Loucy (cell line): ENCODE measurements around the gene PTPN3.

Experiments
- EZH2phosphoT487 ChIP-seq: fragments of 200-600 bp; IDR thresholded peaks from 2 replicates; pipeline ENCODE4 v1.6.1; 2018; ENCODE audit warnings: antibody characterized with exemption, mild to moderate bottlenecking, moderate library complexity, borderline replicate concordance
- TF ChIP-seq, protein P1 (sequence below): fragments of 200-600 bp; sonication (generic); conservative IDR thresholded peaks from 2 replicates; pipeline ENCODE4 v1.5.1; 2014; ENCODE audit warnings: mild to moderate bottlenecking, antibody characterized with exemption, low read length

DNA sequence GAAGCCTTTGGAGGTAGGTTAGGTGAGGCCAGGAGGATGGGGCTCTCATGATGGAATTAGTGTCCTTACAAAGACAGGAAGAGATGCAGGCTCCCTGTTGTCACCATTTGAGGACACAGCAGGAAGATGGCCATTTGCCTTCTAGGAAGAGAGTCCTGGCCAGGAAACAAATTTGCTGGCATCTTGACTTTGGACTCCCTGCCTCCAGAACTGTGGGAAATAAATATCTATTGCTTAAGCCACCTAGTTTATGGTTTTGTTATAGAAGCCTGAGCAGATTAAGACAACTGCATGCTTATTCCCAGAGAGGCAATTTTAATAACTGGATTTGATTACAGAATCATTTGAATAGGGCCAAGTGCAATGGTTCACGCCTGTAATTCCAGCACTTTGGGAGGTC is 126.7 kb downstream of the PTPN3 start:
- TF ChIP-seq, protein P1, sequence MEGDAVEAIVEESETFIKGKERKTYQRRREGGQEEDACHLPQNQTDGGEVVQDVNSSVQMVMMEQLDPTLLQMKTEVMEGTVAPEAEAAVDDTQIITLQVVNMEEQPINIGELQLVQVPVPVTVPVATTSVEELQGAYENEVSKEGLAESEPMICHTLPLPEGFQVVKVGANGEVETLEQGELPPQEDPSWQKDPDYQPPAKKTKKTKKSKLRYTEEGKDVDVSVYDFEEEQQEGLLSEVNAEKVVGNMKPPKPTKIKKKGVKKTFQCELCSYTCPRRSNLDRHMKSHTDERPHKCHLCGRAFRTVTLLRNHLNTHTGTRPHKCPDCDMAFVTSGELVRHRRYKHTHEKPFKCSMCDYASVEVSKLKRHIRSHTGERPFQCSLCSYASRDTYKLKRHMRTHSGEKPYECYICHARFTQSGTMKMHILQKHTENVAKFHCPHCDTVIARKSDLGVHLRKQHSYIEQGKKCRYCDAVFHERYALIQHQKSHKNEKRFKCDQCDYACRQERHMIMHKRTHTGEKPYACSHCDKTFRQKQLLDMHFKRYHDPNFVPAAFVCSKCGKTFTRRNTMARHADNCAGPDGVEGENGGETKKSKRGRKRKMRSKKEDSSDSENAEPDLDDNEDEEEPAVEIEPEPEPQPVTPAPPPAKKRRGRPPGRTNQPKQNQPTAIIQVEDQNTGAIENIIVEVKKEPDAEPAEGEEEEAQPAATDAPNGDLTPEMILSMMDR: no peak
- TF ChIP-seq EZH2phosphoT487: no peak
